ENCODE results near the gene POLR3K.

The POLR3K gene

GRCh38 chr16:91484-91883 is 38.1 kb upstream of the POLR3K start (continued):
- TF ChIP-seq SETDB1 (IDR thresholded peaks at IDR 0.05; ENCODE audit: insufficient read length, low read length) (no peak), ZBTB17 (tag by site-specific recombination; IDR thresholded peaks at IDR 0.05) (peak; percentile 63; the same call in 1 of the 2 replicates), ZBTB1 (tag by site-specific recombination; IDR thresholded peaks at IDR 0.05) (no peak), ZNF707 (tag by site-specific recombination; IDR thresholded peaks at IDR 0.05) (no peak), BCL11B (tag by site-specific recombination; IDR thresholded peaks at IDR 0.05; ENCODE audit: low read depth) (no peak), ZNF600 (tag by site-specific recombination; IDR thresholded peaks at IDR 0.05) (peak; percentile 74), ZFP41 (tag by site-specific recombination; IDR thresholded peaks at IDR 0.05; ENCODE audit: borderline replicate concordance) (no peak), ZSCAN30 (tag by site-specific recombination; IDR thresholded peaks at IDR 0.05) (peak; percentile 76; the same call in 1 of the 2 replicates), KLF10 (tag by site-specific recombination; IDR thresholded peaks at IDR 0.05) (no peak), ZNF350 (tag by site-specific recombination; IDR thresholded peaks at IDR 0.05) (no peak), MZF1 (tag by site-specific recombination; IDR thresholded peaks at IDR 0.05; ENCODE audit: borderline replicate concordance) (peak; percentile 46; the same call in 1 of the 2 replicates), ZBTB8A (tag by site-specific recombination; IDR thresholded peaks at IDR 0.05) (peak; percentile 51), ZNF211 (tag by site-specific recombination; IDR thresholded peaks at IDR 0.05; ENCODE audit: low read depth) (no peak), ZNF174 (tag by site-specific recombination; IDR thresholded peaks at IDR 0.05) (no peak), ZNF791 (tag by site-specific recombination; IDR thresholded peaks at IDR 0.05) (no peak), ZNF311 (tag by site-specific recombination; IDR thresholded peaks at IDR 0.05; ENCODE audit: borderline replicate concordance) (no peak), ZNF660 (tag by site-specific recombination; IDR thresholded peaks at IDR 0.05) (peak; percentile 43; the same call in 1 of the 2 replicates), ZNF76 (tag by site-specific recombination; IDR thresholded peaks at IDR 0.05; ENCODE audit: borderline replicate concordance, low read depth) (no peak), ZNF404 (tag by site-specific recombination; IDR thresholded peaks at IDR 0.05) (no peak), ZNF324 (tag by site-specific recombination; IDR thresholded peaks at IDR 0.05) (no peak), ZNF155 (tag by site-specific recombination; IDR thresholded peaks at IDR 0.05) (no peak), ZBTB48 (tag by site-specific recombination; IDR thresholded peaks at IDR 0.05) (peak; percentile 73; the same call in 1 of the 2 replicates), IKZF3 (tag by site-specific recombination; IDR thresholded peaks at IDR 0.05) (0 out of 2 replicates have a peak, but pooled peaks have one; percentile 11), WT1 (tag by site-specific recombination; IDR thresholded peaks at IDR 0.05) (peak; percentile 27; the same call in 1 of the 2 replicates), ZIC2 (tag by site-specific recombination; IDR thresholded peaks at IDR 0.05) (peak; percentile 46; the same call in 1 of the 2 replicates), ZNF596 (tag by site-specific recombination; IDR thresholded peaks at IDR 0.05) (no peak), SALL2 (tag by site-specific recombination; IDR thresholded peaks at IDR 0.05; ENCODE audit: borderline replicate concordance) (no peak), ZNF121 (tag by site-specific recombination; IDR thresholded peaks at IDR 0.05) (no peak), ZSCAN4 (tag by site-specific recombination; IDR thresholded peaks at IDR 0.05) (no peak), ZXDB (tag by site-specific recombination; IDR thresholded peaks at IDR 0.05) (0 out of 2 replicates have a peak, but pooled peaks have one; percentile 34), ZNF571 (tag by site-specific recombination; IDR thresholded peaks at IDR 0.05) (no peak), HOXA7 (CRISPR knock-in tag; IDR thresholded peaks at IDR 0.05; ENCODE audit: borderline replicate concordance) (no peak), ZNF146 (tag by site-specific recombination; IDR thresholded peaks at IDR 0.05) (no peak)
- TF ChIP-seq, protein P1, sequence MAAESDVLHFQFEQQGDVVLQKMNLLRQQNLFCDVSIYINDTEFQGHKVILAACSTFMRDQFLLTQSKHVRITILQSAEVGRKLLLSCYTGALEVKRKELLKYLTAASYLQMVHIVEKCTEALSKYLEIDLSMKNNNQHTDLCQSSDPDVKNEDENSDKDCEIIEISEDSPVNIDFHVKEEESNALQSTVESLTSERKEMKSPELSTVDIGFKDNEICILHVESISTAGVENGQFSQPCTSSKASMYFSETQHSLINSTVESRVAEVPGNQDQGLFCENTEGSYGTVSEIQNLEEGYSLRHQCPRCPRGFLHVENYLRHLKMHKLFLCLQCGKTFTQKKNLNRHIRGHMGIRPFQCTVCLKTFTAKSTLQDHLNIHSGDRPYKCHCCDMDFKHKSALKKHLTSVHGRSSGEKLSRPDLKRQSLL (tag by site-specific recombination; IDR thresholded peaks at IDR 0.05), result peak; percentile 29; the same call in 1 of the 2 replicates
- TF ChIP-seq, protein P2, sequence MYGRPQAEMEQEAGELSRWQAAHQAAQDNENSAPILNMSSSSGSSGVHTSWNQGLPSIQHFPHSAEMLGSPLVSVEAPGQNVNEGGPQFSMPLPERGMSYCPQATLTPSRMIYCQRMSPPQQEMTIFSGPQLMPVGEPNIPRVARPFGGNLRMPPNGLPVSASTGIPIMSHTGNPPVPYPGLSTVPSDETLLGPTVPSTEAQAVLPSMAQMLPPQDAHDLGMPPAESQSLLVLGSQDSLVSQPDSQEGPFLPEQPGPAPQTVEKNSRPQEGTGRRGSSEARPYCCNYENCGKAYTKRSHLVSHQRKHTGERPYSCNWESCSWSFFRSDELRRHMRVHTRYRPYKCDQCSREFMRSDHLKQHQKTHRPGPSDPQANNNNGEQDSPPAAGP (tag by site-specific recombination; IDR thresholded peaks at IDR 0.05), result no peak
- TF ChIP-seq, protein P3, sequence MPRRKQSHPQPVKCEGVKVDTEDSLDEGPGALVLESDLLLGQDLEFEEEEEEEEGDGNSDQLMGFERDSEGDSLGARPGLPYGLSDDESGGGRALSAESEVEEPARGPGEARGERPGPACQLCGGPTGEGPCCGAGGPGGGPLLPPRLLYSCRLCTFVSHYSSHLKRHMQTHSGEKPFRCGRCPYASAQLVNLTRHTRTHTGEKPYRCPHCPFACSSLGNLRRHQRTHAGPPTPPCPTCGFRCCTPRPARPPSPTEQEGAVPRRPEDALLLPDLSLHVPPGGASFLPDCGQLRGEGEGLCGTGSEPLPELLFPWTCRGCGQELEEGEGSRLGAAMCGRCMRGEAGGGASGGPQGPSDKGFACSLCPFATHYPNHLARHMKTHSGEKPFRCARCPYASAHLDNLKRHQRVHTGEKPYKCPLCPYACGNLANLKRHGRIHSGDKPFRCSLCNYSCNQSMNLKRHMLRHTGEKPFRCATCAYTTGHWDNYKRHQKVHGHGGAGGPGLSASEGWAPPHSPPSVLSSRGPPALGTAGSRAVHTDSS (tag by site-specific recombination; IDR thresholded peaks at IDR 0.05), result no peak

Data from HEK293 (cell line).